ENCODE measurements around the gene RAPGEF4. TPM values are rescaled to one million over a fixed set of nuclear protein-coding genes. Genes with fewer than 3 reads are reported as not detected.

RAPGEF4 gene
- polyA plus RNA-seq, 3 donors: not detected

DNA sequence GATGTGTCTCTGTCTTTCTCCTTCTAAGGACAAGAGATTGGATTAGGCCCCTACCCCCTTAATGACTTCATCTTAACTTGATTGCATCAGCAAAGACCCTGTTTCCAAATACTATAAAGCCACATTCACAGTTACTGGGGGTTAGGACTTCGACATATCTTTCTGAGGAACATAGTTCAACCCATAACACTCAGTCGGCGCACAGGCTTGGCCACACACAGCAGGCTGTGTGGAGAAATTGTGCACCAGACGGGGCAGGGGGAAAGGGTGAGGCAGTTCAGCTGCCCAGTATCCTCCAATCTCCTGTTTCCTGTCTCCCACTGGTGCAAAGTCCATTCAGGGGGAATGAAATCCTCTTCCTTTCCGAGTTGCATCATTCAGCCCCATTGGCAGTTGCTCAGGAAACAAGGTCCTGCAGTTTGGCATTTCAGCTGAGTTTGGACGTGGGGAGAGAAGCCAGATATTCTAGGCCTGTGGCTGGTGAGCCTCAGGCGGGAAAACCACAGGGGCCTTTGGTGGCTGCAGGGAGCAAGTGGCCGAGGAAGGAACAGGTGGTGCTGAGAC lies 9.4 kb upstream of the RAPGEF4 start:
- Histone ChIP-seq H3K4me3 (replicated peaks in 1 of 3; ENCODE audit: low read depth in 2 of 3, low read length in 3 of 3) (no peak overlapping the region), H3K27me3 (ENCODE audit: control insufficient read depth in 2 of 2, insufficient read depth in 2 of 2, low read length in 2 of 2) (no peaks in the 10 kb centered on the region), H3K9ac (ENCODE audit: insufficient read depth, low read length, poor library complexity, severe bottlenecking) (no peak overlapping the region), H3K4me2 (replicated peaks; ENCODE audit: extremely low read depth, low read length, poor library complexity, severe bottlenecking) (no peak overlapping the region), H3K27ac (ENCODE audit: low read depth in 1 of 2, low read length in 2 of 2) (no peak overlapping the region), H3K36me3 (replicated peaks in 1 of 2; ENCODE audit: control insufficient read depth in 1 of 2, insufficient read depth in 2 of 2, low read length in 2 of 2) (no peaks in the 10 kb centered on the region), H4K20me1 (ENCODE audit: insufficient read depth, low read length) (no peaks in the 10 kb centered on the region), H3K9me3 (replicated peaks in 1 of 2; ENCODE audit: control insufficient read depth in 1 of 2, insufficient read depth in 1 of 2, low read length in 2 of 2) (no peaks in the 10 kb centered on the region), H2AFZ (ENCODE audit: insufficient read depth, low read depth, low read length, poor library complexity, severe bottlenecking) (no peak overlapping the region), H3K4me1 (ENCODE audit: control insufficient read depth in 1 of 2, insufficient read depth in 2 of 2, low read length in 2 of 2) (no peaks in the 10 kb centered on the region), H3K79me2 (ENCODE audit: insufficient read depth, low read length) (no peaks in the 10 kb centered on the region)
- no peak for DNase-seq
- H3K27me3 Mint-ChIP-seq (ENCODE audit: low read depth in 3 of 3): peaks cover 5 to 9% (median 6%) of the 10 kb centered on the region in 3 donors
- no peak overlapping the region for H3K27ac Mint-ChIP-seq
- 0% methylated on average over 2 of the region's 8 CpGs for WGBS (ENCODE audit: insufficient coverage)
- no peaks in the 10 kb centered on the region for H3K9me3 Mint-ChIP-seq
- TF ChIP-seq, protein P1, sequence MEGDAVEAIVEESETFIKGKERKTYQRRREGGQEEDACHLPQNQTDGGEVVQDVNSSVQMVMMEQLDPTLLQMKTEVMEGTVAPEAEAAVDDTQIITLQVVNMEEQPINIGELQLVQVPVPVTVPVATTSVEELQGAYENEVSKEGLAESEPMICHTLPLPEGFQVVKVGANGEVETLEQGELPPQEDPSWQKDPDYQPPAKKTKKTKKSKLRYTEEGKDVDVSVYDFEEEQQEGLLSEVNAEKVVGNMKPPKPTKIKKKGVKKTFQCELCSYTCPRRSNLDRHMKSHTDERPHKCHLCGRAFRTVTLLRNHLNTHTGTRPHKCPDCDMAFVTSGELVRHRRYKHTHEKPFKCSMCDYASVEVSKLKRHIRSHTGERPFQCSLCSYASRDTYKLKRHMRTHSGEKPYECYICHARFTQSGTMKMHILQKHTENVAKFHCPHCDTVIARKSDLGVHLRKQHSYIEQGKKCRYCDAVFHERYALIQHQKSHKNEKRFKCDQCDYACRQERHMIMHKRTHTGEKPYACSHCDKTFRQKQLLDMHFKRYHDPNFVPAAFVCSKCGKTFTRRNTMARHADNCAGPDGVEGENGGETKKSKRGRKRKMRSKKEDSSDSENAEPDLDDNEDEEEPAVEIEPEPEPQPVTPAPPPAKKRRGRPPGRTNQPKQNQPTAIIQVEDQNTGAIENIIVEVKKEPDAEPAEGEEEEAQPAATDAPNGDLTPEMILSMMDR (IDR thresholded peaks at IDR 0.05): no peak
- intact Hi-C loops (cut with micrococcal nuclease): no loop called here
- no peaks in the 10 kb centered on the region for H3K4me1 Mint-ChIP-seq
- no peaks in the 10 kb centered on the region for H3K36me3 Mint-ChIP-seq
- H3K4me3 Mint-ChIP-seq: no peak overlapping the region

DNA sequence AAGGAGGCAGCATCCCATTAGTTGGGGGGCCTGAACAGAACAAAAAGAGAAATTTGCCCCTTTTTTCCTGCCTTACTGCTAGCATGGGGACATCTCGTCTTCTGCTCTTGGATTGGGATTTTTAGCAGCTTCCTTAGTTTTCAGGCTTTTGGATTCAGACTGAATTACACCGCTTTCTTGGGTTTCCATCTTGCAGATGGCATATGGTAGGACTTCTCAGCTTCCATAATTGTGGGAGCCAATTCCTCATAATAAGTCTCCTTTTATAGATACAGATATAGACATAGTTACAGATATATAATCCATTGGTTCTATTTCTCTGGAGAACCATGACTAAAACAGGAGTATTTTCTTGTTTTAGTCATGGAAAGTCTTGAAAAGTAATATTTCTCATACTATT lies 5.2 kb upstream of the RAPGEF4 start:
- H3K27me3 Mint-ChIP-seq (ENCODE audit: low read depth in 3 of 3): peaks cover 22 to 32% (median 28%) of the 10 kb centered on the region in 3 donors
- Histone ChIP-seq H3K27ac (ENCODE audit: low read depth in 1 of 2, low read length in 2 of 2) (no peak overlapping the region), H3K4me3 (replicated peaks in 1 of 3; ENCODE audit: low read depth in 2 of 3, low read length in 3 of 3) (no peak overlapping the region), H3K9ac (ENCODE audit: insufficient read depth, low read length, poor library complexity, severe bottlenecking) (no peak overlapping the region), H3K4me1 (ENCODE audit: control insufficient read depth in 1 of 2, insufficient read depth in 2 of 2, low read length in 2 of 2) (no peaks in the 10 kb centered on the region), H3K27me3 (ENCODE audit: control insufficient read depth in 2 of 2, insufficient read depth in 2 of 2, low read length in 2 of 2) (peaks cover 25 to 31% of the 10 kb centered on the region in 2 donors), H3K4me2 (replicated peaks; ENCODE audit: extremely low read depth, low read length, poor library complexity, severe bottlenecking) (no peak overlapping the region), H3K36me3 (replicated peaks in 1 of 2; ENCODE audit: control insufficient read depth in 1 of 2, insufficient read depth in 2 of 2, low read length in 2 of 2) (no peaks in the 10 kb centered on the region), H3K79me2 (ENCODE audit: insufficient read depth, low read length) (no peaks in the 10 kb centered on the region), H3K9me3 (replicated peaks in 1 of 2; ENCODE audit: control insufficient read depth in 1 of 2, insufficient read depth in 1 of 2, low read length in 2 of 2) (no peaks in the 10 kb centered on the region), H2AFZ (ENCODE audit: insufficient read depth, low read depth, low read length, poor library complexity, severe bottlenecking) (no peak overlapping the region), H4K20me1 (ENCODE audit: insufficient read depth, low read length) (no peaks in the 10 kb centered on the region)
- peaks cover 0 to 8% (median 4%) of the 10 kb centered on the region in 7 donors for H3K9me3 Mint-ChIP-seq
- no peak overlapping the region for H3K4me3 Mint-ChIP-seq
- no peak overlapping the region for H3K27ac Mint-ChIP-seq
- H3K4me1 Mint-ChIP-seq: peaks cover 4% of the 10 kb centered on the region
- no peaks in the 10 kb centered on the region for H3K36me3 Mint-ChIP-seq
- TF ChIP-seq, protein P1 (IDR thresholded peaks at IDR 0.05): no peak
- intact Hi-C loops (cut with micrococcal nuclease): no loop called here
- DNase-seq: no peak
- WGBS (ENCODE audit: insufficient coverage): 80% methylated on average over 1 of the region's 2 CpGs
